IMR-90 (cell line): ENCODE results near the gene ISOC2. TPM values are rescaled to one million over a fixed set of nuclear protein-coding genes. Genes with fewer than 3 reads are reported as not detected.
A peak's percentile ranks its signal among the peaks of the same experiment; 100 is the strongest.

Source experiments
- ATAC-seq: fragments of 200-7000 bp; cut with Tn5 transposase; 2 replicates; pipeline ENCODE4 v1.9.1; 2020; ENCODE audit warnings: low read depth, mild to moderate bottlenecking, moderate library complexity
- BruUV-seq: library from RNA; stranded (reverse); fragments of 400-500 nt; replicated peaks from 2 replicates; lab custom pipeline; 2021; lab: Mats Ljungman, UMichigan
- CTCF ChIA-PET: fragments of 300-600 bp; formaldehyde crosslinking; extraction: SDS; loops from one replicate; lab custom pipeline; 2021; ENCODE audit warnings: antibody characterized with exemption; lab: Yijun Ruan, JAX
- POLR2A ChIA-PET: fragments of 300-600 bp; sonication (Branson Sonifier 250); formaldehyde crosslinking; loops from one replicate; lab custom pipeline; 2022; ENCODE audit warnings: antibody characterized with exemption; ENCODE audit not compliant: unreplicated experiment; lab: Charles Lee
- DNase-seq: peaks from one replicate; pipeline ENCODE4 v3.0.0; 2013
- H2AFZ ChIP-seq: replicated peaks from 2 replicates; pipeline ENCODE3; 2013; ENCODE audit warnings: low read length, mild to moderate bottlenecking; ENCODE audit not compliant: poor library complexity
- H2AK5ac ChIP-seq: 2 replicates; pipeline ENCODE4 v1.6.1; 2013; ENCODE audit warnings: low read depth, low read length, inconsistent platforms
- H2AK9ac ChIP-seq: replicated peaks from 2 replicates; pipeline ENCODE3; 2013; ENCODE audit warnings: mild to moderate bottlenecking, low read depth, low read length, moderate library complexity; ENCODE audit not compliant: poor library complexity
- H2BK120ac ChIP-seq: 2 replicates; pipeline ENCODE4 v1.6.1; 2013; ENCODE audit warnings: low read depth, low read length, inconsistent platforms
- H2BK15ac ChIP-seq: 3 replicates; pipeline ENCODE4 v1.6.1; 2013; ENCODE audit warnings: low read depth, low read length, inconsistent platforms
- H2BK20ac ChIP-seq: 2 replicates; pipeline ENCODE4 v1.6.1; 2013; ENCODE audit warnings: low read depth, mild to moderate bottlenecking, inconsistent platforms, low read length, moderate library complexity
- H2BK5ac ChIP-seq: 2 replicates; pipeline ENCODE4 v1.6.1; 2013; ENCODE audit warnings: mild to moderate bottlenecking, low read depth, low read length, inconsistent platforms; ENCODE audit not compliant: poor library complexity, severe bottlenecking
- H3K14ac ChIP-seq: replicated peaks from 2 replicates; pipeline ENCODE4 v1.6.1; 2013; ENCODE audit warnings: low read depth, low read length, inconsistent platforms
- H3K18ac ChIP-seq: 2 replicates; pipeline ENCODE4 v1.6.1; 2013; ENCODE audit warnings: low read depth, low read length, control low read depth
- H3K23ac ChIP-seq: 2 replicates; pipeline ENCODE4 v1.6.1; 2013; ENCODE audit warnings: low read depth, low read length, inconsistent platforms
- H3K27ac ChIP-seq: 2 replicates; pipeline ENCODE4 v1.5.1; 2013; ENCODE audit warnings: mild to moderate bottlenecking, control low read depth, low read length; ENCODE audit not compliant: insufficient read depth
- H3K27me3 ChIP-seq: 2 replicates; pipeline ENCODE4 v1.6.1; 2013; ENCODE audit warnings: low read length; ENCODE audit not compliant: control insufficient read depth, insufficient read depth
- H3K36me3 ChIP-seq: 2 replicates; pipeline ENCODE4 v1.6.1; 2013; ENCODE audit warnings: low read length, mixed read lengths; ENCODE audit not compliant: control insufficient read depth, insufficient read depth
- H3K4ac ChIP-seq: 2 replicates; pipeline ENCODE4 v1.6.1; 2013; ENCODE audit warnings: low read depth, low read length, inconsistent platforms
- H3K4me1 ChIP-seq: 2 replicates; pipeline ENCODE4 v1.6.1; 2013; ENCODE audit warnings: low read length, mixed read lengths; ENCODE audit not compliant: control insufficient read depth, insufficient read depth
- H3K4me2 ChIP-seq: 2 replicates; pipeline ENCODE4 v1.6.1; 2013; ENCODE audit warnings: low read depth, mild to moderate bottlenecking, control low read depth, low read length, moderate library complexity
- H3K4me3 ChIP-seq: 2 replicates; pipeline ENCODE4 v1.5.1; 2013; ENCODE audit warnings: low read depth, mild to moderate bottlenecking, control low read depth, low read length, moderate library complexity; ENCODE audit not compliant: insufficient read depth
- H3K56ac ChIP-seq: 2 replicates; pipeline ENCODE4 v1.6.1; 2013; ENCODE audit warnings: low read length, inconsistent platforms; ENCODE audit not compliant: insufficient read depth; ENCODE audit errors: extremely low read depth
- H3K79me1 ChIP-seq, 2 experiments: 2 replicates each; pipeline ENCODE4 v1.6.1; 2013; ENCODE audit warnings: low read length in 2 of 2, inconsistent platforms in 1 of 2, low read depth in 1 of 2
- H3K9ac ChIP-seq: 2 replicates; pipeline ENCODE4 v1.6.1; 2013; ENCODE audit warnings: low read depth, low read length, control low read depth
- H3K9me1 ChIP-seq: 2 replicates; pipeline ENCODE4 v1.6.1; 2013; ENCODE audit warnings: low read length, inconsistent platforms; ENCODE audit not compliant: insufficient read depth
- H3K9me3 ChIP-seq: 2 replicates; pipeline ENCODE4 v1.6.1; 2013; ENCODE audit warnings: low read length; ENCODE audit not compliant: control insufficient read depth, insufficient read depth
- H4K20me1 ChIP-seq: 2 replicates; pipeline ENCODE4 v1.6.1; 2013; ENCODE audit warnings: low read length, inconsistent platforms; ENCODE audit not compliant: insufficient read depth
- H4K5ac ChIP-seq: 2 replicates; pipeline ENCODE4 v1.6.1; 2013; ENCODE audit warnings: mild to moderate bottlenecking, low read depth, low read length, control low read depth
- H4K8ac ChIP-seq, 2 experiments: 2 replicates each; pipeline ENCODE4 v1.6.1; 2013; ENCODE audit warnings: low read depth in 2 of 2, low read length in 2 of 2, control low read depth in 1 of 2, inconsistent platforms in 1 of 2
- H4K91ac ChIP-seq: 2 replicates; pipeline ENCODE4 v1.6.1; 2013; ENCODE audit warnings: low read depth, low read length, inconsistent platforms; ENCODE audit not compliant: insufficient read depth
- CHD1 ChIP-seq: IDR thresholded peaks from 2 replicates; pipeline ENCODE4 v1.6.1; 2012; ENCODE audit warnings: low read depth, low read length, improper control_type of control experiment
- MAFK ChIP-seq: IDR thresholded peaks from 2 replicates; pipeline ENCODE4 v1.6.1; 2012; ENCODE audit warnings: low read depth, low read length, improper control_type of control experiment
- MAZ ChIP-seq: IDR thresholded peaks from 2 replicates; pipeline ENCODE4 v1.6.1; 2012; ENCODE audit warnings: low read depth, mild to moderate bottlenecking, low read length, improper control_type of control experiment, moderate library complexity, borderline replicate concordance
- MXI1 ChIP-seq: IDR thresholded peaks from 2 replicates; pipeline ENCODE4 v1.6.1; 2012; ENCODE audit warnings: low read depth, mild to moderate bottlenecking, low read length, moderate library complexity, borderline replicate concordance
- NFE2L2 ChIP-seq: fragments of 150-350 bp; IDR thresholded peaks from 2 replicates; pipeline ENCODE4 v1.6.1; 2016; ENCODE audit warnings: low read depth, mild to moderate bottlenecking, low read length
- RCOR1 ChIP-seq: IDR thresholded peaks from 2 replicates; pipeline ENCODE4 v1.6.1; 2012; ENCODE audit warnings: mild to moderate bottlenecking, low read length, improper control_type of control experiment; ENCODE audit not compliant: insufficient replicate concordance
- SMC3 ChIP-seq: fragments of 150-350 bp; IDR thresholded peaks from 2 replicates; pipeline ENCODE4 v1.6.1; 2016; ENCODE audit warnings: low read depth, mild to moderate bottlenecking, antibody characterized with exemption, low read length, moderate library complexity
- WGBS, 2 experiments: methylation state at CpG; one replicate each; pipeline versions ENCODE4 v1.1.5 to v1.1.7; 2013; ENCODE audit warnings: missing lambda C conversion rate in 2 of 2; ENCODE audit not compliant: insufficient read length in 1 of 2; ENCODE audit errors: extremely low coverage in 2 of 2; 5-methylcytosine and 5-hydroxymethylcytosine counted together
- dilution Hi-C: fragments of 300-500 bp; cut with HindIII; formaldehyde crosslinking; loops from one replicate; pipeline ENCODE4 v1.14.3; 2018; ENCODE audit warnings: low sequenced_read_pairs; ENCODE audit not compliant: unreplicated experiment
- in situ Hi-C: fragments of 300-500 bp; cut with MboI; formaldehyde crosslinking; loops from 3 replicates; pipeline ENCODE4 v1.14.3; 2019; ENCODE audit warnings: low sequenced_read_pairs, inconsistent platforms, mixed read lengths
- intact Hi-C: fragments of 100-400 bp; cut with micrococcal nuclease; formaldehyde crosslinking; loops from 2 replicates; pipeline ENCODE4 v1.10.0; 2022
- polyA plus RNA-seq, 3 experiments: library from polyadenylated mRNA; depleted of rRNA; stranded (reverse); fragments of >200 nt; gene quantifications; 2 replicates each; pipeline ENCODE4 v1.2.3, GENCODE V29; 2012; ENCODE audit warnings: low replicate concordance in 1 of 3
- total RNA-seq: library from RNA; depleted of rRNA; stranded (reverse); fragments of >200 nt; gene quantifications from 2 replicates; pipeline ENCODE4 v1.2.3, GENCODE V29; 2012
- TF ChIP-seq, protein P1 (sequence below): fragments of 150-350 bp; IDR thresholded peaks from 2 replicates; pipeline ENCODE4 v1.6.1; 2016; ENCODE audit warnings: low read depth, mild to moderate bottlenecking, low read length, moderate library complexity, borderline replicate concordance
- TF ChIP-seq, protein P2 (sequence below): fragments of 150-350 bp; IDR thresholded peaks from 2 replicates; pipeline ENCODE4 v1.6.1; 2017; ENCODE audit warnings: mild to moderate bottlenecking, antibody characterized with exemption, low read length, low read depth

ISOC2 gene
- total and polyA plus RNA-seq, 2 of the 4 experiments (the other 2 are of a cell fraction) = 56.1 to 82.1 TPM

DNA sequence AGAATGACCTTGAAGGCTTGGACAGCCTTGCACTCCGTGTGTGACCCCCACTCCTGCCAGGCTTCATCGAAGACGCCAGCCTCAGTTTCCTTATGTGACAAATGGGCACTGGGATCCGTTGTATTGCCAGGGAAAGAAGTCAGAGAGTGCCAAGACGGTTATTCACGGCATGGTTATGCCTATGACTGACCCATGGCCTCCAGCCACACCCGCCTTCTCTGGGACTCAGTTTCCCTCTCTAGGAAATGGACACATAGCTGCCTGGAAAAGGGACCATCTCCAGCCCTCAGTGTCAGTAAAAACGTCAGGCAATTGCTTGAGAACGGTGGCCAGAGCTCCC, 52.9 kb downstream of the ISOC2 start:
- peaks cover 19% of the 10 kb centered on the region for H3K9me1 ChIP-seq
- peak overlapping the region; percentile 100 for H2AK9ac ChIP-seq
- H2AK5ac ChIP-seq = peak overlapping the region; percentile 99
- peak overlapping the region; percentile 96 for H2AFZ ChIP-seq
- no peak for ATAC-seq
- TF ChIP-seq CHD1 (no peak), SMC3 (no peak), MAZ (no peak), RCOR1 (no peak), MAFK (no peak), NFE2L2 (no peak), MXI1 (no peak)
- TF ChIP-seq, protein P1, sequence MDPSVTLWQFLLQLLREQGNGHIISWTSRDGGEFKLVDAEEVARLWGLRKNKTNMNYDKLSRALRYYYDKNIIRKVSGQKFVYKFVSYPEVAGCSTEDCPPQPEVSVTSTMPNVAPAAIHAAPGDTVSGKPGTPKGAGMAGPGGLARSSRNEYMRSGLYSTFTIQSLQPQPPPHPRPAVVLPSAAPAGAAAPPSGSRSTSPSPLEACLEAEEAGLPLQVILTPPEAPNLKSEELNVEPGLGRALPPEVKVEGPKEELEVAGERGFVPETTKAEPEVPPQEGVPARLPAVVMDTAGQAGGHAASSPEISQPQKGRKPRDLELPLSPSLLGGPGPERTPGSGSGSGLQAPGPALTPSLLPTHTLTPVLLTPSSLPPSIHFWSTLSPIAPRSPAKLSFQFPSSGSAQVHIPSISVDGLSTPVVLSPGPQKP = no peak
- TF ChIP-seq, protein P2, sequence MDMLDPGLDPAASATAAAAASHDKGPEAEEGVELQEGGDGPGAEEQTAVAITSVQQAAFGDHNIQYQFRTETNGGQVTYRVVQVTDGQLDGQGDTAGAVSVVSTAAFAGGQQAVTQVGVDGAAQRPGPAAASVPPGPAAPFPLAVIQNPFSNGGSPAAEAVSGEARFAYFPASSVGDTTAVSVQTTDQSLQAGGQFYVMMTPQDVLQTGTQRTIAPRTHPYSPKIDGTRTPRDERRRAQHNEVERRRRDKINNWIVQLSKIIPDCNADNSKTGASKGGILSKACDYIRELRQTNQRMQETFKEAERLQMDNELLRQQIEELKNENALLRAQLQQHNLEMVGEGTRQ = no peak
- peak overlapping the region; percentile 83 for H2BK20ac ChIP-seq
- H3K9me3 ChIP-seq = no peaks in the 10 kb centered on the region
- peak overlapping the region; percentile 41 for H3K4me3 ChIP-seq
- peaks cover 17% of the 10 kb centered on the region for H3K4me1 ChIP-seq
- intact Hi-C loops (loop anchor here (5.0 kb wide), 1 partner anchor 94 kb away; no protein-coding TSS in a partner anchor), dilution Hi-C loops (no loop called here), in situ Hi-C loops (no loop called here)
- H3K27ac ChIP-seq = peak overlapping the region; percentile 94
- H2BK15ac ChIP-seq = peak overlapping the region; percentile 100
- DNase-seq = no peak
- ChIA-PET CTCF (no interaction called here), POLR2A (no interaction called here)
- peak overlapping the region; percentile 87 for H3K4me2 ChIP-seq
- peak overlapping the region; percentile 98 for H2BK120ac ChIP-seq
- H3K14ac ChIP-seq = peak overlapping the region; percentile 99
- peaks cover 0 to 27% of the 10 kb centered on the region in 2 experiments; a peak in 2 of 4 replicates for H3K79me1 ChIP-seq
- H4K91ac ChIP-seq = peak overlapping the region; percentile 100
- H3K36me3 ChIP-seq = peaks cover 17% of the 10 kb centered on the region
- H4K20me1 ChIP-seq = peaks cover 32% of the 10 kb centered on the region
- peak overlapping the region; percentile 95 for H3K56ac ChIP-seq
- 74% methylated on average over 5 of the region's 9 CpGs; no CpG with 5 or more reads in 1 of the 2 experiments for WGBS, 2 experiments
- peak overlapping the region; percentile 100 for H4K8ac ChIP-seq
- H4K5ac ChIP-seq = peak overlapping the region; percentile 99
- no peaks in the 10 kb centered on the region for H3K27me3 ChIP-seq
- peak overlapping the region; percentile 100 for H3K4ac ChIP-seq
- peak overlapping the region; percentile 96 for H3K23ac ChIP-seq
- H3K18ac ChIP-seq = peak overlapping the region; percentile 96
- H3K9ac ChIP-seq = peak overlapping the region; percentile 63
- peak overlapping the region; percentile 94 for H2BK5ac ChIP-seq
- BruUV-seq = no TSS peak
